Measurements from ENCODE around the gene EFCAB5. TPM values are rescaled to one million over a fixed set of nuclear protein-coding genes. Genes with fewer than 3 reads are reported as not detected.
"Not testable (repeated sequence)": the region's sequence is repeated elsewhere in the genome, so short reads cannot be mapped to it uniquely, and the experiment has no call there.

Gene EFCAB5
- total RNA-seq, 1 experiment from 2014 or later, result 0.96 TPM

- H3K36me3 Mint-ChIP-seq (ENCODE audit: insufficient read depth, unreplicated experiment), result peaks cover 45% of the 10 kb centered on the region
- H3K9me3 Mint-ChIP-seq (ENCODE audit: unreplicated experiment), result no peaks in the 10 kb centered on the region
- peak within 1 kb of the TSS; percentile 97 for H3K4me3 Mint-ChIP-seq (ENCODE audit: unreplicated experiment)
- BruUV-seq (replicated peaks), result TSS peak; percentile 61
- ChIA-PET CTCF (interaction anchor here (1.0 kb wide), 2 partner anchors 12 to 219 kb away, joined by 3 to 11 read pairs; no protein-coding TSS in a partner anchor), POLR2A (interaction anchor here (0.6 to 3.0 kb wide), 19 partner anchors 7 to 360 kb away, joined by 3 to 24 read pairs (median 4); partner anchors contain the start of genes BLMH and GOSR1)
- TF ChIP-seq CTCF (IDR thresholded peaks at IDR 0.05; ENCODE audit: unreplicated experiment), result no peak
- peak within 1 kb of the TSS; percentile 100 for H3K27ac Mint-ChIP-seq (ENCODE audit: low read depth, unreplicated experiment)
- intact Hi-C loops (cut with micrococcal nuclease), result no loop called here
- H3K4me1 Mint-ChIP-seq (ENCODE audit: insufficient read depth, unreplicated experiment), result peaks cover 15% of the 10 kb centered on the region
- no peaks in the 10 kb centered on the region for H3K27me3 Mint-ChIP-seq (ENCODE audit: insufficient read depth, unreplicated experiment)
- DNase-seq (ENCODE audit: unreplicated experiment), result peak; percentile 95
Observed at GRCh38 chr17:30116661-30117551, 175.5 kb downstream of the EFCAB5 start, which contains the start of gene NSRP1. Gene NSRP1, plus strand, starts transcription at chr17:30116816. Its CDS starts 28 bp downstream, at chr17:30116844.

GRCh38 chr17:30117675-30118081, 176.2 kb downstream of the EFCAB5 start:
- Mint-ChIP-seq H3K4me3 (ENCODE audit: unreplicated experiment) (peak overlapping the region; percentile 97), H3K27ac (ENCODE audit: low read depth, unreplicated experiment) (peak overlapping the region; percentile 100), H3K9me3 (ENCODE audit: unreplicated experiment) (no peaks in the 10 kb centered on the region), H3K36me3 (ENCODE audit: insufficient read depth, unreplicated experiment) (peaks cover 53% of the 10 kb centered on the region), H3K27me3 (ENCODE audit: insufficient read depth, unreplicated experiment) (no peaks in the 10 kb centered on the region), H3K4me1 (ENCODE audit: insufficient read depth, unreplicated experiment) (peaks cover 15% of the 10 kb centered on the region)
- no TSS peak for BruUV-seq (replicated peaks)
- DNase-seq (ENCODE audit: unreplicated experiment), result no peak
- ChIA-PET POLR2A (interaction anchor here (0.5 to 3.0 kb wide), 21 partner anchors 8 to 361 kb away, joined by 3 to 24 read pairs (median 4); partner anchors contain the start of genes BLMH and GOSR1), CTCF (interaction anchor here (1.0 kb wide), 1 partner anchor 218 kb away, joined by 3 read pairs; no protein-coding TSS in a partner anchor)
- intact Hi-C loops (cut with micrococcal nuclease), result no loop called here
- no peak for TF ChIP-seq CTCF (IDR thresholded peaks at IDR 0.05; ENCODE audit: unreplicated experiment)

- Mint-ChIP-seq H3K36me3 (ENCODE audit: insufficient read depth, unreplicated experiment) (peaks cover 60% of the 10 kb centered on the region), H3K4me1 (ENCODE audit: insufficient read depth, unreplicated experiment) (peaks cover 15% of the 10 kb centered on the region), H3K27ac (ENCODE audit: low read depth, unreplicated experiment) (peak overlapping the region; percentile 100), H3K4me3 (ENCODE audit: unreplicated experiment) (peak overlapping the region; percentile 97)
- H3K27me3 Mint-ChIP-seq (ENCODE audit: insufficient read depth, unreplicated experiment); intact Hi-C loops (cut with micrococcal nuclease); DNase-seq (ENCODE audit: unreplicated experiment); BruUV-seq (replicated peaks); H3K9me3 Mint-ChIP-seq (ENCODE audit: unreplicated experiment): not testable (repeated sequence)
- CTCF ChIA-PET, result interaction anchor here (0.6 to 1.6 kb wide), 4 partner anchors 14 to 118 kb away, joined by 3 to 8 read pairs (median 5); no protein-coding TSS in a partner anchor
- POLR2A ChIA-PET, result interaction anchor here (1.0 to 3.0 kb wide), 12 partner anchors 8 to 359 kb away, joined by 3 to 24 read pairs (median 4); partner anchors contain the start of genes BLMH and GOSR1
Observed at GRCh38 chr17:30118635-30119034, 177.2 kb downstream of the EFCAB5 start.

GRCh38 chr17:30124273-30124796, 182.9 kb downstream of the EFCAB5 start:
- H3K27me3 Mint-ChIP-seq (ENCODE audit: insufficient read depth, unreplicated experiment), result no peaks in the 10 kb centered on the region
- intact Hi-C loops (cut with micrococcal nuclease), result no loop called here
- peak overlapping the region; percentile 61 for H3K27ac Mint-ChIP-seq (ENCODE audit: low read depth, unreplicated experiment)
- CTCF ChIA-PET, result interaction anchor here (0.6 to 3.4 kb wide), 24 partner anchors 9 to 358 kb away, joined by 3 to 32 read pairs (median 4); partner anchors contain the start of gene TMIGD1
- H3K4me3 Mint-ChIP-seq (ENCODE audit: unreplicated experiment), result no peak overlapping the region
- H3K9me3 Mint-ChIP-seq (ENCODE audit: unreplicated experiment), result no peaks in the 10 kb centered on the region
- peaks cover 29% of the 10 kb centered on the region for H3K4me1 Mint-ChIP-seq (ENCODE audit: insufficient read depth, unreplicated experiment)
- no peak for DNase-seq (ENCODE audit: unreplicated experiment)
- TF ChIP-seq CTCF (IDR thresholded peaks at IDR 0.05; ENCODE audit: unreplicated experiment), result no peak
- POLR2A ChIA-PET, result interaction anchor here (0.6 to 1.5 kb wide), 5 partner anchors 9 to 210 kb away, joined by 3 to 4 read pairs (median 3); partner anchors contain the start of gene TMIGD1
- H3K36me3 Mint-ChIP-seq (ENCODE audit: insufficient read depth, unreplicated experiment), result peaks cover 71% of the 10 kb centered on the region
- BruUV-seq (replicated peaks), result no TSS peak

Measured in MCF 10A (cell line).